ENCODE data around the gene NECAB2.
A peak's percentile ranks its signal among the peaks of the same experiment; 100 is the strongest.

Gene NECAB2

DNA sequence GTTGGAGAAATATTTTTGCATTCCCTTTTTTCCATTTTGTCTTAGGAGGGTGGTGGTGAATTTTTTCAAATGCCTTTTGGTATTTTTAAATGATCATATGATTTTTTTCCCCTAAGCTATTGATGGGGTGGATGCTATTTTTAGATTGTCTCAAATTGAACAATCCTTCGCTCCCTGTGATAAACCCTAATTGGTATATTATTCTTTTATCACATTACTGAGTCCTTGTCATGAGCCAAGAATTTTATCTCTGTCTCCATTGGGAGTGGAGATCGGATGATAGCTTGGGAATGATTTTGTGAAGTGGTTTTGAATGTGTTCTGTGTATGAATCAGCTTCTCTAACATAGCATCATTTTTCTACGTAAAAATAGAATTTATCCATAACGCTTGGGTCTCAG lies 15.4 kb downstream of the NECAB2 start:
- no peak overlapping the region for H3K4me3 ChIP-seq (ENCODE audit: low read length)
- H3K9ac ChIP-seq (ENCODE audit: low read depth, low read length): no peak overlapping the region
- peaks cover 6% of the 10 kb centered on the region for H3K9me3 ChIP-seq (replicated peaks; ENCODE audit: low read length)
- no peaks in the 10 kb centered on the region for H3K36me3 ChIP-seq (ENCODE audit: insufficient read depth, low read length)
- H3K4me1 ChIP-seq (ENCODE audit: control insufficient read depth, insufficient read depth, low read length): no peaks in the 10 kb centered on the region
- H3K27me3 ChIP-seq (ENCODE audit: control insufficient read depth, insufficient read depth, low read length): peaks cover 46% of the 10 kb centered on the region
- H3K4me2 ChIP-seq (ENCODE audit: low read length): no peak overlapping the region

DNA sequence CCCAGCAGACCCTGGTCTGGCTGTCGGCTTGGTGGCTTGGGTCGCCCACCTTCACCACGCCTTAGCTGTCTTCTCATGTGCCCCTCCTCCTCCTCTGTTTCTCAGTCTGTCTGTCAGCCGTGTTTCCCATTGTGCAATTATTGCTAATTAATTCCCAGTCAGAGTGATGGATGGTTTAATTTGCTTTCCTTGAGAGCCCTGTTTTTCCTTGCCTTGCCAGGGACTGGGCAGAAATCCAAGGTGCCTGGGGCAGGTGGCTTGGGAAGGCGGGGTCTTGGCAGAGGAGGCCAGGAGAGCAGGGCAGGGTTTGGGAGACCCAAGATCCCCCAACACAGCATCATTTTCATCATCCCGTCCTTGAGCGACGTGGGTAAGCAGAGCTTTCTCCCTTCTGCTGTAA lies 21.3 kb downstream of the NECAB2 start:
- no peak overlapping the region for H3K4me2 ChIP-seq (ENCODE audit: low read length)
- no peak overlapping the region for H3K9ac ChIP-seq (ENCODE audit: low read depth, low read length)
- H3K4me3 ChIP-seq (ENCODE audit: low read length): no peak overlapping the region
- H3K36me3 ChIP-seq (ENCODE audit: insufficient read depth, low read length): no peaks in the 10 kb centered on the region
- H3K4me1 ChIP-seq (ENCODE audit: control insufficient read depth, insufficient read depth, low read length): peaks cover 18% of the 10 kb centered on the region
- H3K9me3 ChIP-seq (replicated peaks; ENCODE audit: low read length): no peaks in the 10 kb centered on the region
- peaks cover 53% of the 10 kb centered on the region for H3K27me3 ChIP-seq (ENCODE audit: control insufficient read depth, insufficient read depth, low read length)

DNA sequence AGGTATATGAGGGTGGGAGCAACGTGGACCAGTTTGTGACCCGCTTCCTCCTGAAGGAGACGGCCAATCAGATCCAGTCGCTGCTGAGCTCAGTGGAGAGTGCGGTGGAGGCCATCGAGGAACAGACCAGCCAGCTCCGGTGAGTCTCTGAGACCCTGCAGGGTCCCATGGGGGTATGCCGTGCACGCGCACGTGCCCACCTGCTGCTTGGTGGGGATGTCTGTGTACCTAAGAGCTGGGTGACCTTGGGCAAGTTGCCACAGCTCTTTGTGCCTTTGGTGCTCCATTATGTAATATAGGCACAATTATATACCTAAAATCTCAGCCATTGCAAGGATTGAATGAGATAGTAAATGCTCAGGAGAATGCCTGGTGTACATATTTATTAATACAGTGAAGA lies 22.4 kb downstream of the NECAB2 start:
- H3K9me3 ChIP-seq (replicated peaks; ENCODE audit: low read length): no peaks in the 10 kb centered on the region
- no peak overlapping the region for H3K9ac ChIP-seq (ENCODE audit: low read depth, low read length)
- H3K4me2 ChIP-seq (ENCODE audit: low read length): no peak overlapping the region
- peaks cover 49% of the 10 kb centered on the region for H3K27me3 ChIP-seq (ENCODE audit: control insufficient read depth, insufficient read depth, low read length)
- peaks cover 20% of the 10 kb centered on the region for H3K4me1 ChIP-seq (ENCODE audit: control insufficient read depth, insufficient read depth, low read length)
- H3K36me3 ChIP-seq (ENCODE audit: insufficient read depth, low read length): no peaks in the 10 kb centered on the region
- H3K4me3 ChIP-seq (ENCODE audit: low read length): no peak overlapping the region

DNA sequence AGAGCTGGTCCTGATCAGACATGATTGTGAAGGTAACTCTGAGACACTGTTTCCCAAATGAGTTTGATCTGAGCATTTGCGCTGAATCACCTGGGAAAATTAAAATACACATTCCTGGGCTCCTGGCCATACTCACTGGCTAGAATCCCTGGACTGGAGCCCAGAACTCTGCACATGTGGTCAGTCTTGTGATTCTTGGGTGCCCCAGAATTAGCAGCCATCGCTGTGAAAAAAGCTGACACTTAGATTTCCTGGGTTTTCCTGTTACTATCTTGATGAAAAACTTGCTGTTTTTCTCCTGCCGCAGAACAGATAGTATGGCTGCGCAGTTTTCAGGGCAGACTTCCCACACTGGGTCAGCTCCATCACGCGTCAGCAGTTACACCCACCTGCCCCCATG lies 24.6 kb downstream of the NECAB2 start:
- H3K27me3 ChIP-seq (ENCODE audit: control insufficient read depth, insufficient read depth, low read length): peaks cover 34% of the 10 kb centered on the region
- no peaks in the 10 kb centered on the region for H3K9me3 ChIP-seq (replicated peaks; ENCODE audit: low read length)
- no peak overlapping the region for H3K4me3 ChIP-seq (ENCODE audit: low read length)
- no peak overlapping the region for H3K4me2 ChIP-seq (ENCODE audit: low read length)
- H3K9ac ChIP-seq (ENCODE audit: low read depth, low read length): no peak overlapping the region
- peaks cover 20% of the 10 kb centered on the region for H3K4me1 ChIP-seq (ENCODE audit: control insufficient read depth, insufficient read depth, low read length)
- H3K36me3 ChIP-seq (ENCODE audit: insufficient read depth, low read length): no peaks in the 10 kb centered on the region

DNA sequence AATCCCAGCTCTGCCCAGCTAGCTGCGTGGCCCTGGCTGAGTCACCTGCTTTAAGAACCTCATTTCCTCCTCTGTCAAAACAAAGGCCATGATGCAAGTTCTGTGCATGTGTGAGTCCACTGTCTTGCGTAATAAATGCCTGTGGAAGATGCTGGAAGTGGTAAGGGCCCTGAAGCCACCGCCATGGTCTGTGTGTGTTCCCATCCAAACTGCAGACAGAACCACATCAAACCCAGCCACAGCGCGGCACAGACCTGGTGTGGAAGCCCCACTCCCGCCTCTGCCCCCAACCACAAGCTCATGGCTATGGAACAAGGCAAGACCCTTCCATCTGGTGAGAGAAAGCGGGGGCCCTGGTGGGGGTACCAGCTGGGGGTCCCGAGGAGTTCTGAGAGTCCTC lies 26.0 kb downstream of the NECAB2 start:
- Histone ChIP-seq H3K36me3 (ENCODE audit: insufficient read depth, low read length) (no peaks in the 10 kb centered on the region), H3K9me3 (replicated peaks; ENCODE audit: low read length) (no peaks in the 10 kb centered on the region), H3K4me2 (ENCODE audit: low read length) (peak overlapping the region; percentile 29), H3K4me3 (ENCODE audit: low read length) (no peak overlapping the region), H3K9ac (ENCODE audit: low read depth, low read length) (no peak overlapping the region), H3K4me1 (ENCODE audit: control insufficient read depth, insufficient read depth, low read length) (peaks cover 20% of the 10 kb centered on the region), H3K27me3 (ENCODE audit: control insufficient read depth, insufficient read depth, low read length) (peaks cover 29% of the 10 kb centered on the region)

DNA sequence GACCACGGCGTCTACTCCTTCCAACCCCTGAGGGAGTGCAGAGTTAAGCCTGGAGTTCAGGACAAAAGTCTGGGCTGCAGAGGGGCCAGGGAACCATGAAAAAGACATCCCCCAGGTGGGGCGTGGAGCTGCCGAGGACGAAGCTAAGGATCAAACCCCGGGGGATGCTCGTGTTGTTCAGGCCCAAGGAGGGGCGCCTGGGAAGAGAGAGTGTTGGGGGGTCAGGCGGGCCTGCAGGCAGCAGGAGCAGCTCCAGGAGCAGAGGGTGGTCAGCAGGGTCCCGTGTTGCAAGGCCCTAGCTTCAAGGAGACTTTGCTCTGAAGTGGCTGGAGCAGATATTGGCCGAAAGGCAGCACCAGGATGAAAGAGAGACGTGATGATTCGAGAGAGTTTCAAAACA lies 26.7 kb downstream of the NECAB2 start:
- no peak overlapping the region for H3K4me2 ChIP-seq (ENCODE audit: low read length)
- no peak overlapping the region for H3K9ac ChIP-seq (ENCODE audit: low read depth, low read length)
- H3K27me3 ChIP-seq (ENCODE audit: control insufficient read depth, insufficient read depth, low read length): peaks cover 23% of the 10 kb centered on the region
- peaks cover 20% of the 10 kb centered on the region for H3K4me1 ChIP-seq (ENCODE audit: control insufficient read depth, insufficient read depth, low read length)
- H3K36me3 ChIP-seq (ENCODE audit: insufficient read depth, low read length): no peaks in the 10 kb centered on the region
- no peak overlapping the region for H3K4me3 ChIP-seq (ENCODE audit: low read length)
- no peaks in the 10 kb centered on the region for H3K9me3 ChIP-seq (replicated peaks; ENCODE audit: low read length)

DNA sequence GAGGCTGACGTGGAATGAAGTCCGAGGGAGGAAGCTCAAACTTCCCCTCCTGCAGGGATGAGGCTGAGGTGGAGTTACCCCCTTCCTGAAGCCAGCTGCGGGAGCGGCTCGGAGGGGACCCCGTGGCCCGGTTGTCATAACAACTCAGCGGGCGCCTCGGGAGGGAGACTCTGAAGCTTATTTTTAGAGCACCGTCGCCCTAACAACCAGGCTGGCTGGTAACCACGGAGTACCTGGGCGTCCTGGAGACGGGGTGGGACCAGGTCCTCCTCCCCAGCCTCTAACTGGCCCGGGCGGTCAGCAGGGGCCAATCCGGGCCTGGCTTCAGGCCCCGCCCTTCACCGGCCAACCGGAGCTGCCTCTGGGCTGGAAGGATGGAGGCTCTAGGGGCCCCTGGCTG lies 27.7 kb downstream of the NECAB2 start:
- Histone ChIP-seq H3K27me3 (ENCODE audit: control insufficient read depth, insufficient read depth, low read length) (peaks cover 21% of the 10 kb centered on the region), H3K9ac (ENCODE audit: low read depth, low read length) (no peak overlapping the region), H3K4me2 (ENCODE audit: low read length) (no peak overlapping the region), H3K36me3 (ENCODE audit: insufficient read depth, low read length) (no peaks in the 10 kb centered on the region), H3K4me1 (ENCODE audit: control insufficient read depth, insufficient read depth, low read length) (peaks cover 20% of the 10 kb centered on the region), H3K4me3 (ENCODE audit: low read length) (no peak overlapping the region), H3K9me3 (replicated peaks; ENCODE audit: low read length) (no peaks in the 10 kb centered on the region)

DNA sequence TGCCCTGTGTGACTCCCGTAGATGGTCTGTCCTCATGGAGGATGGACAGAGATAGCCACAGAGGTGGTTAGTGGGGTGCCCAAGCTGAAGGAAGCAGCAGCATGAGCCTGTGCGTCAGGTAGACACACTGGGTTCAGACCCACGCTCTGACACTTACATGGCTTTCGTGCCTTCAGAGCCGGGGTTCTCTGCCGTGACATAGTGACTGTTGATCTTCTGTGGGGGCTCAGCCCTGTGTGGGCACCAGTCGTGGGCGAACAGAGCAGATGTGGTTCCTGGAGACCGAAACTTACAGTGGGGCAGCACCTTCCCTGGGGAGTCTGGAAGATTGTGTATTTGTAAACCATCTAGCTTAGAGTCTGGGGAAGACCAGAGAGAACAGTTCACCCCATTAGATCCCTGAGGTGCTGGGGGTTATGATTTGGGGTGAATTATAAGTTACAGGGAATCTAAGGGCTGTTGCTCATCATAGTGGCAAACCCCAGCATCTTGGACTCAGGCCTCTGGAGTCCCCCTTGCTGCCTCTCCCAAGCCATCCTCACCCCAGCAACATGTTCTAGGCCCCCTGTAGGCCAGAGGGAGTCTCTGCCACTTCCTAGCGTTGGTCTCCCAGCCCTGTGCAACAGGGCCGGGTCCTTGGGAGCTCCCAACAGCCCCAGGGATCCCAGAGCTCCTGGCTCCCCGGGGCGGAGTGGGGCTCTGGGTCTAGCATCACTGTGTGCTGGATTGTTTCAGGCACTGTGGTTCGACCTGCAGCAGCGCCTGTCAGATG lies 28.6 kb downstream of the NECAB2 start:
- H3K4me3 ChIP-seq (ENCODE audit: low read length): no peak overlapping the region
- no peak overlapping the region for H3K4me2 ChIP-seq (ENCODE audit: low read length)
- peaks cover 20% of the 10 kb centered on the region for H3K4me1 ChIP-seq (ENCODE audit: control insufficient read depth, insufficient read depth, low read length)
- no peaks in the 10 kb centered on the region for H3K36me3 ChIP-seq (ENCODE audit: insufficient read depth, low read length)
- no peaks in the 10 kb centered on the region for H3K9me3 ChIP-seq (replicated peaks; ENCODE audit: low read length)
- H3K27me3 ChIP-seq (ENCODE audit: control insufficient read depth, insufficient read depth, low read length): peaks cover 30% of the 10 kb centered on the region
- no peak overlapping the region for H3K9ac ChIP-seq (ENCODE audit: low read depth, low read length)

DNA sequence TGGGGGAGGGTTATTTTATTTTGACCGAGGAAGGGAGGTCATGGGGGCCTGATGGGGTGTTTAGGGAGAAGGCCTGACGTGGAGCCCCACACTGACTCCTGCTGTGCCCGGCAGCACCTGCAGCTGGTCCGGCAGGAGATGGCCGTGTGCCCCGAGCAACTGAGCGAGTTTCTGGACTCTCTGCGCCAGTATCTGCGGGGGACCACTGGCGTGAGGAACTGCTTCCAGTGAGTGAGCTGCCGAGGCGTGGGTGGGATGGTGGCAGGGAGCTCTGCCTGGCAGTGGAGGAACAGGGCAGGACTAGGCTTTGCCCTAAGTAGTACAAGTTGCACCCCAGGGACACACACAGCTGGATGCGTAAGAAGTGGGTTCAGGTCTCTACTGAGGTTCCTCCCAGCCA lies 30.0 kb downstream of the NECAB2 start:
- H3K9me3 ChIP-seq (replicated peaks; ENCODE audit: low read length): no peaks in the 10 kb centered on the region
- H3K27me3 ChIP-seq (ENCODE audit: control insufficient read depth, insufficient read depth, low read length): peaks cover 36% of the 10 kb centered on the region
- H3K9ac ChIP-seq (ENCODE audit: low read depth, low read length): no peak overlapping the region
- no peak overlapping the region for H3K4me2 ChIP-seq (ENCODE audit: low read length)
- no peaks in the 10 kb centered on the region for H3K36me3 ChIP-seq (ENCODE audit: insufficient read depth, low read length)
- no peak overlapping the region for H3K4me3 ChIP-seq (ENCODE audit: low read length)
- H3K4me1 ChIP-seq (ENCODE audit: control insufficient read depth, insufficient read depth, low read length): peaks cover 11% of the 10 kb centered on the region

DNA sequence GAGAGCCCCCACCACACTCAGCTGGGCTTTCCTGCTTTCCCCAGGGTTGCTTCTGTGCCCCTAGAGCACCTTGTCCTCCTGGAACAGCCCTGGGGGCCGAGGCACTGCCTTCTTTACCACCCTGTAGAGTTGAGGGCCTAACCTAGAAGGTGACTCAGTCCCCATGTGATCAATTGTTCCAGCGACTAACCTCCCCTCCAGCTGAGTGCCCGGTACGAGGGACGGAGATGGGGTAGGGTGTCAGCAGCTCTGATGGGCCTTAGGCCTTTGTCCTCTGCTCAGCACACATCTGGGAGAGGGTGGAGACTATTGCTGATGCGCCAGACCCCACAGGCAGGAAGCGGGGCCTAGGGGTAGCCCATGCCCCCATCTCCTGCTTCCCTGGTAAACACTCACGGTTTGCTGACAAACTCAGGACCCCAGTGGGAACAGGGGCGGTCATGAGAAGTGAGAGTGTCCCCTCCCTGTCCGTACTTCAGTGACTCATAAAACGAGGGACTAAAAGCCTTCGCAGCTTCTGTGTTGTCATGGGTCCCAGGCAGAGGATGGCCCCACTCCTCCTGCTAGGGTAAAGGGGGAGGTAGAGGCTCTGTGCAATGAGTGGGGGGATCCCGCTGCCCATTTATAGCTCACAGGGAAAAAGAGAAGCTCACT lies 33.1 kb downstream of the NECAB2 start:
- H3K4me1 ChIP-seq (ENCODE audit: control insufficient read depth, insufficient read depth, low read length): no peaks in the 10 kb centered on the region
- no peak overlapping the region for H3K4me3 ChIP-seq (ENCODE audit: low read length)
- no peak overlapping the region for H3K4me2 ChIP-seq (ENCODE audit: low read length)
- H3K9ac ChIP-seq (ENCODE audit: low read depth, low read length): no peak overlapping the region
- no peaks in the 10 kb centered on the region for H3K36me3 ChIP-seq (ENCODE audit: insufficient read depth, low read length)
- H3K27me3 ChIP-seq (ENCODE audit: control insufficient read depth, insufficient read depth, low read length): peaks cover 63% of the 10 kb centered on the region
- no peaks in the 10 kb centered on the region for H3K9me3 ChIP-seq (replicated peaks; ENCODE audit: low read length)

DNA sequence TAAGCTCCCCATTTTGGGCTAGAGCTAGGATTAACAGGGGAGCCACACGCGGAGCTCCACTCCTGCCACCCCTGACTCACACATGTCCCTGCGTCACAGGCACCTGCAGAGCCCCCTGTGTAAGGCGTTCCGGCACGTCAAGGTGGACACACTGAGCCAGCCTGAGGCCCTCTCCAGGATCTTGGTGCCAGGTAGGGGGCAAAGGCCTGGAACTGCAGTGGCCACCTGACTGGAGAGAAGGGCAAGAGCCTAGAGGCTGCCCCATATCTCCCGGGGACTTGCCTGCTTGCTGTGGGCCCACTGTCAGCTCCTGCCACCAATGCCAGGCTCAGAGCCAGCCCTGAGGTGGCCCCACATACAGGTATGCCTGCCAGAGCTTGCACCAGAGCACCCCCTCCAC lies 33.7 kb downstream of the NECAB2 start:
- Histone ChIP-seq H3K27me3 (ENCODE audit: control insufficient read depth, insufficient read depth, low read length) (peaks cover 69% of the 10 kb centered on the region), H3K36me3 (ENCODE audit: insufficient read depth, low read length) (no peaks in the 10 kb centered on the region), H3K4me3 (ENCODE audit: low read length) (no peak overlapping the region), H3K4me2 (ENCODE audit: low read length) (no peak overlapping the region), H3K4me1 (ENCODE audit: control insufficient read depth, insufficient read depth, low read length) (no peaks in the 10 kb centered on the region), H3K9ac (ENCODE audit: low read depth, low read length) (no peak overlapping the region), H3K9me3 (replicated peaks; ENCODE audit: low read length) (no peaks in the 10 kb centered on the region)

DNA sequence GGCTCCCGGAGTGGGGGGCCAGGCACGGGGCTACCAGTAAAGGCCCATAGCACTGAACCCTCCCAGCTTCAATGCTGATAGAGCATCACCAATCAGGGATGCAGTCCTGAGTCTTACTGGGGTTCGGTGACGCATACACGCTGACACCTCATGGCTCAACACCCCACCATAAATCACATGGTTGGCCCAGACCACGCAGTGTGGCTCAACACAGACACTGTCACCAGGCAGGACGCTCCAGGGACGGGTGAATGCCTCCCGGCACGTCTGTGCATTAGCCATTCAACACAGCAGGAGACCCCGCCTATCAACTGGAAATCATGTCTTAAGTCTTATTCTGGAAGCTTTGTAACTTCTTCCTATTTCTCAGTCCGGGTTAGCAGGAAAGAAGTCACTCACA lies 35.0 kb downstream of the NECAB2 start:
- H3K4me1 ChIP-seq (ENCODE audit: control insufficient read depth, insufficient read depth, low read length): no peaks in the 10 kb centered on the region
- no peak overlapping the region for H3K4me3 ChIP-seq (ENCODE audit: low read length)
- no peaks in the 10 kb centered on the region for H3K36me3 ChIP-seq (ENCODE audit: insufficient read depth, low read length)
- peaks cover 79% of the 10 kb centered on the region for H3K27me3 ChIP-seq (ENCODE audit: control insufficient read depth, insufficient read depth, low read length)
- H3K9ac ChIP-seq (ENCODE audit: low read depth, low read length): no peak overlapping the region
- no peak overlapping the region for H3K4me2 ChIP-seq (ENCODE audit: low read length)
- no peaks in the 10 kb centered on the region for H3K9me3 ChIP-seq (replicated peaks; ENCODE audit: low read length)

Data from skeletal muscle satellite cell (primary cell).